ENCODE data around the gene CTLA4.

DNA sequence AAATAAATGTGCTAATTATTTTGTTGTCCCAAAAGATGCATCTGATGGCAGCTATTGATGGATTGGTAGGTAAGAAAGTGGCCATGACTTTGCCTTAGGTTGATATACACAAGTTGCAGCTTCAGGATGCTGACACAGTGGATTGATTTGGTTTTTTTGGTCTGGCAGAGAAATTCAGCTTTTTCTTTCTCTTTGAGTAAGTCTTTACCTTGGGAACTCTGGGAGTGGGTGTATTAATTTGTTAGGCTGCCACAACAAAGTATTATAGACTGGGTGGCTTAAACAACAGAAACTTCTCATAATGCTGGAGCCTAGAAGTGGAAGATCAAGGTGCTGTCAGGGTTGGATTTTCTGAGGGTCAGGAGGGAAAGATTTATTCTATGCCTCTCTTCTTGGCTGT is 49.2 kb downstream of the CTLA4 start:
- TF ChIP-seq, protein P1, sequence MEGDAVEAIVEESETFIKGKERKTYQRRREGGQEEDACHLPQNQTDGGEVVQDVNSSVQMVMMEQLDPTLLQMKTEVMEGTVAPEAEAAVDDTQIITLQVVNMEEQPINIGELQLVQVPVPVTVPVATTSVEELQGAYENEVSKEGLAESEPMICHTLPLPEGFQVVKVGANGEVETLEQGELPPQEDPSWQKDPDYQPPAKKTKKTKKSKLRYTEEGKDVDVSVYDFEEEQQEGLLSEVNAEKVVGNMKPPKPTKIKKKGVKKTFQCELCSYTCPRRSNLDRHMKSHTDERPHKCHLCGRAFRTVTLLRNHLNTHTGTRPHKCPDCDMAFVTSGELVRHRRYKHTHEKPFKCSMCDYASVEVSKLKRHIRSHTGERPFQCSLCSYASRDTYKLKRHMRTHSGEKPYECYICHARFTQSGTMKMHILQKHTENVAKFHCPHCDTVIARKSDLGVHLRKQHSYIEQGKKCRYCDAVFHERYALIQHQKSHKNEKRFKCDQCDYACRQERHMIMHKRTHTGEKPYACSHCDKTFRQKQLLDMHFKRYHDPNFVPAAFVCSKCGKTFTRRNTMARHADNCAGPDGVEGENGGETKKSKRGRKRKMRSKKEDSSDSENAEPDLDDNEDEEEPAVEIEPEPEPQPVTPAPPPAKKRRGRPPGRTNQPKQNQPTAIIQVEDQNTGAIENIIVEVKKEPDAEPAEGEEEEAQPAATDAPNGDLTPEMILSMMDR (IDR thresholded peaks at IDR 0.05): no peak
- TF ChIP-seq POLR2AphosphoS5 (IDR thresholded peaks at IDR 0.05; ENCODE audit: insufficient read depth in 1 of 2, low read depth in 1 of 2) (no peak), POLR2A (IDR thresholded peaks at IDR 0.05) (no peak)
